Body of pancreas (tissue), 4 donors: ENCODE measurements around the gene VPREB1. TPM values are rescaled to one million over a fixed set of nuclear protein-coding genes. Genes with fewer than 3 reads are reported as not detected.

ENCODE experiments used
- ATAC-seq: fragments of 150-250 bp; one replicate; pipeline ENCODE4 v1.9.1; 2016
- DNase-seq, 4 donors: peaks; one replicate each; pipeline ENCODE4 v3.0.0-alpha.2; 2019
- H3K27ac ChIP-seq, 4 donors: fragments of 200-600 bp; sonication (generic); 1 replicate in 3 of 4; 2 replicates in 1 of 4; pipeline versions ENCODE4 v1.5.1 to v1.6.1; 2016 to 2019; ENCODE audit warnings: mild to moderate bottlenecking in 1 of 4, mixed read lengths in 1 of 4, moderate library complexity in 1 of 4
- H3K27me3 ChIP-seq, 2 donors: fragments of 200-600 bp; sonication (generic); one replicate each; pipeline ENCODE4 v1.6.0; 2016; ENCODE audit warnings: mild to moderate bottlenecking in 1 of 2
- H3K36me3 ChIP-seq, 2 donors: fragments of 200-600 bp; sonication (generic); replicated peaks in 1 of 2; 2 replicates each; pipeline ENCODE4 v1.5.1; 2016; ENCODE audit warnings: low read depth in 2 of 2; ENCODE audit not compliant: insufficient read depth in 1 of 2
- H3K4me1 ChIP-seq: fragments of 200-600 bp; sonication (generic); one replicate; pipeline ENCODE4 v1.6.0; 2016
- H3K4me3 ChIP-seq, 2 donors: fragments of 200-600 bp; sonication (generic); 1 replicate in 1 of 2; 2 replicates in 1 of 2; pipeline ENCODE4 v1.5.1; 2016 to 2019
- H3K9me3 ChIP-seq, 3 donors: fragments of 200-600 bp; sonication (generic); 1 replicate in 2 of 3; 2 replicates in 1 of 3; pipeline ENCODE4 v1.5.1; 2016
- CTCF ChIP-seq, 7 experiments: fragments of 450-650 bp in 4 of 7; fragments of 200-600 bp in 3 of 7; sonication (generic) in 3 of 7; IDR thresholded peaks; one replicate each; pipeline ENCODE4 v1.5.1; 2016 to 2019; ENCODE audit warnings: antibody characterized with exemption in 7 of 7
- POLR2A ChIP-seq, 3 donors: fragments of 450-650 bp; IDR thresholded peaks; one replicate each; pipeline ENCODE4 v1.6.1; 2016; ENCODE audit warnings: antibody characterized with exemption in 3 of 3, mild to moderate bottlenecking in 2 of 3
- WGBS, 2 donors: methylation state at CpG; one replicate each; pipeline ENCODE4 v1.1.5; 2017; 5-methylcytosine and 5-hydroxymethylcytosine counted together
- intact Hi-C: fragments of 100-400 bp; cut with DNase I; formaldehyde crosslinking; loops from one replicate; pipeline ENCODE4 v1.15.1; 2023
- total RNA-seq, 2 donors: library from RNA; depleted of rRNA; stranded (reverse); fragments of >200 nt; gene quantifications; one replicate each; pipeline ENCODE4 v1.1.0, GENCODE V29; 2016

Gene VPREB1
- total RNA-seq = not detected

GRCh38 chr22:22244316-22245250 lies at the start of gene VPREB1:
Gene VPREB1 (plus strand): TSS chr22:22244786. CDS start chr22:22244814, 28 bp downstream.
- no peak for DNase-seq
- 48 to 75% methylated on average over 10 to 24 of the region's 25 CpGs for WGBS, 2 donors
- no peaks in the 10 kb centered on the region for H3K4me1 ChIP-seq
- H3K27me3 ChIP-seq = no peaks in the 10 kb centered on the region
- ATAC-seq = no peak
- H3K36me3 ChIP-seq = no peaks in the 10 kb centered on the region
- H3K27ac ChIP-seq = no peak within 1 kb of the TSS
- H3K4me3 ChIP-seq = no peak within 1 kb of the TSS
- intact Hi-C loops = no loop called here
- H3K9me3 ChIP-seq = no peaks in the 10 kb centered on the region
- TF ChIP-seq CTCF (IDR thresholded peaks at IDR 0.05) = no peak
- TF ChIP-seq POLR2A (IDR thresholded peaks at IDR 0.05) = no peak

GRCh38 chr22:22194931-22195264 lies 49.7 kb upstream of the VPREB1 start:
- H3K4me3 ChIP-seq = no peak overlapping the region
- H3K4me1 ChIP-seq = no peaks in the 10 kb centered on the region
- intact Hi-C loops = no loop called here
- 41 to 53% methylated on average over 3 of the region's 3 CpGs for WGBS, 2 donors
- no peaks in the 10 kb centered on the region for H3K27me3 ChIP-seq
- no peak overlapping the region for H3K27ac ChIP-seq
- no peaks in the 10 kb centered on the region for H3K36me3 ChIP-seq
- ATAC-seq (no peak), DNase-seq (no peak)
- no peak for TF ChIP-seq POLR2A (IDR thresholded peaks at IDR 0.05)
- TF ChIP-seq CTCF (IDR thresholded peaks at IDR 0.05) = no peak
- H3K9me3 ChIP-seq = no peaks in the 10 kb centered on the region

- intact Hi-C loops = no loop called here
- 38 to 47% methylated on average over 7 of the region's 7 CpGs for WGBS, 2 donors
- ATAC-seq = peak; percentile 86
Observed at GRCh38 chr22:22195265-22196017, 49.1 kb upstream of the VPREB1 start.

GRCh38 chr22:22196018-22196533 lies 48.5 kb upstream of the VPREB1 start:
- ATAC-seq = no peak
- 49 to 51% methylated on average over 7 to 10 of the region's 11 CpGs for WGBS, 2 donors

More at GRCh38 chr22:22195265-22196017, 49.1 kb upstream of the VPREB1 start:
- no peaks in the 10 kb centered on the region for H3K9me3 ChIP-seq
- H3K4me1 ChIP-seq = no peaks in the 10 kb centered on the region
- H3K27me3 ChIP-seq = no peaks in the 10 kb centered on the region
- TF ChIP-seq POLR2A (IDR thresholded peaks at IDR 0.05) = no peak
- peak; percentile 62 to 88 (median 80) for TF ChIP-seq CTCF (IDR thresholded peaks at IDR 0.05)
- peak; percentile 81 to 90 (median 86) for DNase-seq
- H3K27ac ChIP-seq = no peak overlapping the region
- H3K36me3 ChIP-seq = no peaks in the 10 kb centered on the region
- H3K4me3 ChIP-seq = no peak overlapping the region

More at GRCh38 chr22:22196018-22196533, 48.5 kb upstream of the VPREB1 start:
- TF ChIP-seq CTCF (IDR thresholded peaks at IDR 0.05) = no peak
- no peaks in the 10 kb centered on the region for H3K36me3 ChIP-seq
- no peaks in the 10 kb centered on the region for H3K9me3 ChIP-seq
- DNase-seq = no peak
- no peaks in the 10 kb centered on the region for H3K27me3 ChIP-seq
- H3K4me3 ChIP-seq = no peak overlapping the region
- H3K27ac ChIP-seq = no peak overlapping the region
- H3K4me1 ChIP-seq = no peaks in the 10 kb centered on the region
- intact Hi-C loops = no loop called here
